Activated naive CD4-positive, alpha-beta T cell treated with Interleukin-2 at 50 U/mL for 16 hours (primary cell): ENCODE measurements around the gene XIRP2.

Source experiments
- DNase-seq: peaks from one replicate; pipeline ENCODE4 v3.0.0-alpha.2; 2020

Gene XIRP2

GRCh38 chr2:167140330-167140729, 252.1 kb downstream of the XIRP2 start:
- no peak for DNase-seq

- DNase-seq, result no peak
Observed at GRCh38 chr2:167140767-167141166, 252.5 kb downstream of the XIRP2 start.

- no peak for DNase-seq
Observed at GRCh38 chr2:167142554-167142953, 254.3 kb downstream of the XIRP2 start.

- DNase-seq, result no peak
Observed at GRCh38 chr2:167144179-167144898, 256.1 kb downstream of the XIRP2 start.

- DNase-seq, result no peak
Observed at GRCh38 chr2:167147271-167147941, 259.1 kb downstream of the XIRP2 start.

GRCh38 chr2:167151894-167152293, 263.6 kb downstream of the XIRP2 start:
- no peak for DNase-seq

GRCh38 chr2:167157523-167157922, 269.2 kb downstream of the XIRP2 start:
- DNase-seq, result no peak

GRCh38 chr2:167177196-167177595, 288.9 kb downstream of the XIRP2 start:
- DNase-seq, result no peak

GRCh38 chr2:167181134-167181533, 292.9 kb downstream of the XIRP2 start:
- DNase-seq, result no peak

- DNase-seq, result no peak
Observed at GRCh38 chr2:167181688-167182087, 293.4 kb downstream of the XIRP2 start.

- DNase-seq, result no peak
Observed at GRCh38 chr2:167182403-167182802, 294.1 kb downstream of the XIRP2 start.

- DNase-seq, result no peak
Observed at GRCh38 chr2:167183931-167184330, 295.7 kb downstream of the XIRP2 start.

GRCh38 chr2:167186465-167186864, 298.2 kb downstream of the XIRP2 start:
- DNase-seq, result no peak

GRCh38 chr2:167187049-167187727, 298.9 kb downstream of the XIRP2 start:
- DNase-seq, result no peak

- no peak for DNase-seq
Observed at GRCh38 chr2:167187978-167188967, 300.0 kb downstream of the XIRP2 start.

GRCh38 chr2:167190053-167190452, 301.8 kb downstream of the XIRP2 start:
- DNase-seq, result no peak

- DNase-seq, result no peak
Observed at GRCh38 chr2:167191588-167191987, 303.3 kb downstream of the XIRP2 start.

GRCh38 chr2:167192833-167193232, 304.6 kb downstream of the XIRP2 start:
- DNase-seq, result no peak

GRCh38 chr2:167196461-167197252, 308.4 kb downstream of the XIRP2 start:
- no peak for DNase-seq

- DNase-seq, result no peak
Observed at GRCh38 chr2:167198009-167198408, 309.7 kb downstream of the XIRP2 start.

GRCh38 chr2:167198576-167198975, 310.3 kb downstream of the XIRP2 start:
- no peak for DNase-seq

- DNase-seq, result no peak
Observed at GRCh38 chr2:167200019-167200418, 311.7 kb downstream of the XIRP2 start.
